Loucy (cell line): ENCODE measurements around the gene DTNA.

ENCODE experiments used
- H2AFZ ChIP-seq: fragments of 200-600 bp; sonication (generic); 2 replicates; pipeline ENCODE4 v1.6.0; 2016; ENCODE audit warnings: antibody characterized with exemption, mild to moderate bottlenecking, low read length, moderate library complexity
- H3F3A ChIP-seq: fragments of 200-600 bp; 2 replicates; pipeline ENCODE4 v1.6.0; 2016; ENCODE audit warnings: antibody characterized with exemption, low read depth, mild to moderate bottlenecking
- H3K27me3 ChIP-seq: fragments of 200-600 bp; sonication (generic); 2 replicates; pipeline ENCODE4 v1.6.1; 2014; ENCODE audit warnings: low read length, mild to moderate bottlenecking; ENCODE audit not compliant: insufficient read depth, poor library complexity, severe bottlenecking
- H3K36me3 ChIP-seq: fragments of 200-600 bp; sonication (generic); 2 replicates; pipeline ENCODE4 v1.6.1; 2016; ENCODE audit warnings: low read length; ENCODE audit not compliant: insufficient read depth
- H3K4me1 ChIP-seq: fragments of 200-600 bp; sonication (generic); 2 replicates; pipeline ENCODE4 v1.5.1; 2014; ENCODE audit warnings: low read length, mild to moderate bottlenecking; ENCODE audit not compliant: insufficient read depth, poor library complexity, severe bottlenecking
- H3K4me2 ChIP-seq: fragments of 200-600 bp; sonication (generic); 2 replicates; pipeline ENCODE4 v1.6.0; 2014; ENCODE audit warnings: antibody characterized with exemption, low read length, low read depth, mild to moderate bottlenecking; ENCODE audit not compliant: poor library complexity, severe bottlenecking
- H3K4me3 ChIP-seq: fragments of 200-600 bp; sonication (generic); 2 replicates; pipeline ENCODE4 v1.5.1; 2014; ENCODE audit warnings: low read length, mild to moderate bottlenecking, mixed read lengths; ENCODE audit not compliant: poor library complexity, severe bottlenecking
- H3K79me2 ChIP-seq: fragments of 200-600 bp; sonication (generic); 2 replicates; pipeline ENCODE4 v1.6.1; 2014; ENCODE audit warnings: low read length; ENCODE audit not compliant: insufficient read depth
- H3K9ac ChIP-seq: fragments of 200-600 bp; sonication (generic); 2 replicates; pipeline ENCODE4 v1.6.0; 2014; ENCODE audit warnings: mild to moderate bottlenecking, low read depth, low read length, moderate library complexity; ENCODE audit not compliant: poor library complexity, severe bottlenecking
- H3K9me2 ChIP-seq: fragments of 200-600 bp; sonication (generic); replicated peaks from 2 replicates; pipeline ENCODE4 v1.6.1; 2016; ENCODE audit warnings: low read depth, low read length, mixed read lengths
- H3K9me3 ChIP-seq: fragments of 200-600 bp; sonication (generic); 2 replicates; pipeline ENCODE4 v1.6.1; 2014; ENCODE audit warnings: mild to moderate bottlenecking, antibody characterized with exemption, low read length, low read depth; ENCODE audit not compliant: insufficient read depth
- H4K20me1 ChIP-seq: fragments of 200-600 bp; sonication (generic); 2 replicates; pipeline ENCODE4 v1.6.0; 2014; ENCODE audit warnings: antibody characterized with exemption, low read length, mild to moderate bottlenecking; ENCODE audit not compliant: insufficient read depth, poor library complexity, severe bottlenecking
- CTCF ChIP-seq: fragments of 200-600 bp; sonication (generic); conservative IDR thresholded peaks from 2 replicates; pipeline ENCODE4 v1.5.1; 2014; ENCODE audit warnings: mild to moderate bottlenecking, antibody characterized with exemption, low read length
- EZH2phosphoT487 ChIP-seq: fragments of 200-600 bp; IDR thresholded peaks from 2 replicates; pipeline ENCODE4 v1.6.1; 2018; ENCODE audit warnings: antibody characterized with exemption, mild to moderate bottlenecking, moderate library complexity, borderline replicate concordance

The DTNA gene

GRCh38 chr18:34796035-34796657, 86.0 kb downstream of the DTNA start:
- Histone ChIP-seq H2AFZ (no peak overlapping the region), H3F3A (no peaks in the 10 kb centered on the region), H3K9me2 (no peaks in the 10 kb centered on the region), H3K4me3 (no peak overlapping the region), H3K4me2 (no peak overlapping the region), H3K9ac (no peak overlapping the region), H3K27me3 (no peaks in the 10 kb centered on the region), H3K9me3 (no peaks in the 10 kb centered on the region), H4K20me1 (no peaks in the 10 kb centered on the region), H3K79me2 (no peaks in the 10 kb centered on the region), H3K4me1 (no peaks in the 10 kb centered on the region), H3K36me3 (no peaks in the 10 kb centered on the region)
- TF ChIP-seq CTCF: no peak
- TF ChIP-seq EZH2phosphoT487: no peak

- H3K9me2 ChIP-seq: no peaks in the 10 kb centered on the region
- no peak overlapping the region for H3K4me2 ChIP-seq
- no peak for TF ChIP-seq CTCF
- H3K27me3 ChIP-seq: no peaks in the 10 kb centered on the region
- no peaks in the 10 kb centered on the region for H3F3A ChIP-seq
- no peaks in the 10 kb centered on the region for H3K36me3 ChIP-seq
- H3K9me3 ChIP-seq: no peaks in the 10 kb centered on the region
- H3K4me3 ChIP-seq: no peak overlapping the region
- no peaks in the 10 kb centered on the region for H3K4me1 ChIP-seq
- no peaks in the 10 kb centered on the region for H4K20me1 ChIP-seq
- no peaks in the 10 kb centered on the region for H3K79me2 ChIP-seq
- H3K9ac ChIP-seq: no peak overlapping the region
- H2AFZ ChIP-seq: no peak overlapping the region
Observed at GRCh38 chr18:34799291-34799690, 89.2 kb downstream of the DTNA start.

DNA sequence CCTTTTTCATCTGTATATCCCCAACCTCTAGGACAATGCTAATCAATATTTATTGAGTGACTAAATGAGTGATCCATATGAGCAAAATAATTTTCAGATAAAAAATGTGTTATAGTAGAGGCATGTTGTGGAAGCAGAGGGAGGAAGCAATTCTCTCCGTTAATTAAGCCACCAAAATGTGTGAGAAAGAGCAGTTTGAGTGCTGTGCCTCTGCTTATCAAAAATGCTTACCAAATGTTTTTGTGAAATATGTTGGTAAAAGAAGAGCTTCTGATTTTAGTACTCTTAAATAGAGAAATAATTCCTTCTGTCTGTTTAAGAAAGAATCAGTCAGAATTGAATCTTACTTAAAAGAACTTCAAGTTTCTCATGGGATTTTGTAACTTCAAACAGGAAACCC, 90.3 kb downstream of the DTNA start:
- Histone ChIP-seq H3F3A (no peaks in the 10 kb centered on the region), H3K4me3 (no peak overlapping the region)

More for the DNA sequence above, 90.3 kb downstream of the DTNA start:
- H3K4me1 ChIP-seq: no peaks in the 10 kb centered on the region
- H3K4me2 ChIP-seq: no peak overlapping the region
- H2AFZ ChIP-seq: no peak overlapping the region
- no peaks in the 10 kb centered on the region for H4K20me1 ChIP-seq
- no peaks in the 10 kb centered on the region for H3K9me2 ChIP-seq
- no peaks in the 10 kb centered on the region for H3K79me2 ChIP-seq
- no peaks in the 10 kb centered on the region for H3K9me3 ChIP-seq
- TF ChIP-seq CTCF (no peak), EZH2phosphoT487 (no peak)
- H3K27me3 ChIP-seq: no peaks in the 10 kb centered on the region
- H3K9ac ChIP-seq: no peak overlapping the region
- H3K36me3 ChIP-seq: no peaks in the 10 kb centered on the region
